Chondrocyte (in vitro differentiated cells): Measurements from ENCODE around the gene DYRK3. TPM values are rescaled to one million over a fixed set of nuclear protein-coding genes. Genes with fewer than 3 reads are reported as not detected.
"Not testable (repeated sequence)": the region's sequence is repeated elsewhere in the genome, so short reads cannot be mapped to it uniquely, and the experiment has no call there.

Experiments used
- DNase-seq: peaks from one replicate; pipeline ENCODE4 v3.0.0; 2021; ENCODE audit warnings: mixed read lengths, low spot score
- H3K27ac Mint-ChIP-seq: one replicate; pipeline ENCODE4 v1.8.0; 2021; ENCODE audit warnings: mild to moderate bottlenecking, moderate library complexity, mixed read lengths; ENCODE audit not compliant: unreplicated experiment
- H3K27me3 Mint-ChIP-seq: 2 replicates; pipeline ENCODE4 v1.8.0; 2021; ENCODE audit warnings: low read depth, mixed read lengths
- H3K36me3 Mint-ChIP-seq: 2 replicates; pipeline ENCODE4 v1.8.0; 2021; ENCODE audit warnings: low read depth, mixed read lengths
- H3K4me1 Mint-ChIP-seq: 2 replicates; pipeline ENCODE4 v1.8.0; 2021; ENCODE audit warnings: low read depth, mild to moderate bottlenecking, mixed read lengths
- H3K4me3 Mint-ChIP-seq: one replicate; pipeline ENCODE4 v1.8.0; 2021; ENCODE audit warnings: mild to moderate bottlenecking, moderate library complexity, mixed read lengths; ENCODE audit not compliant: unreplicated experiment
- H3K9me3 Mint-ChIP-seq: 2 replicates; pipeline ENCODE4 v1.8.0; 2021; ENCODE audit warnings: low read depth, mixed read lengths
- total RNA-seq: library from RNA; stranded (reverse); gene quantifications from 3 replicates; pipeline ENCODE4 v1.2.1, GENCODE V29; 2021
- TF ChIP-seq, protein P1 (sequence below): fragments of 200-600 bp; sonication (generic); IDR thresholded peaks from 2 replicates; pipeline ENCODE4 v1.5.0; 2021; ENCODE audit warnings: antibody characterized with exemption, mild to moderate bottlenecking, moderate library complexity

Gene DYRK3
- total RNA-seq, 1 donor from 2014 or later: 6.6 TPM

DNA sequence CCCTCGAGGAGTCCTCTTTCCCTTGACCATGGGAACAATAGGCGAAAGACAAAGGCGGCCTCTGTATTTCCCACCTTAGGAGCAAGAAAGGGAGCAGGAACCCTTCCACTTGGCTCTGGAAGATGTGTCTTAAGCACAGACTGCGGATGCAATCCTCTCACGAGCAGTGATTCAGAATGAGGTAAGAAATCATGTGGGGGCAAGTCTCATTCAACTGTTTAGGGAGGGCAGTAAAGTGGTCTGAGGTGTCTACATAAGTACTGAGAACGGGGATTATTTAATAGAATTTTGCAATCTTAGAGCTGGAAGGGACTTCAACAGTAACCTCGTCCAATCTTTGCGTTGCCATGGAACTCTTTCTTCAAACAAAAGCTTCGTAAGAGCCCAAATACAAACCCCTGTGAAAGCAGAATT, 1.6 kb upstream of the DYRK3 start:
- Mint-ChIP-seq H3K27ac (peak overlapping the region; percentile 13), H3K4me3 (no peak overlapping the region), H3K27me3 (peaks cover 9% of the 10 kb centered on the region), H3K4me1 (peaks cover 34% of the 10 kb centered on the region), H3K9me3 (no peaks in the 10 kb centered on the region), H3K36me3 (no peaks in the 10 kb centered on the region)
- TF ChIP-seq, protein P1, sequence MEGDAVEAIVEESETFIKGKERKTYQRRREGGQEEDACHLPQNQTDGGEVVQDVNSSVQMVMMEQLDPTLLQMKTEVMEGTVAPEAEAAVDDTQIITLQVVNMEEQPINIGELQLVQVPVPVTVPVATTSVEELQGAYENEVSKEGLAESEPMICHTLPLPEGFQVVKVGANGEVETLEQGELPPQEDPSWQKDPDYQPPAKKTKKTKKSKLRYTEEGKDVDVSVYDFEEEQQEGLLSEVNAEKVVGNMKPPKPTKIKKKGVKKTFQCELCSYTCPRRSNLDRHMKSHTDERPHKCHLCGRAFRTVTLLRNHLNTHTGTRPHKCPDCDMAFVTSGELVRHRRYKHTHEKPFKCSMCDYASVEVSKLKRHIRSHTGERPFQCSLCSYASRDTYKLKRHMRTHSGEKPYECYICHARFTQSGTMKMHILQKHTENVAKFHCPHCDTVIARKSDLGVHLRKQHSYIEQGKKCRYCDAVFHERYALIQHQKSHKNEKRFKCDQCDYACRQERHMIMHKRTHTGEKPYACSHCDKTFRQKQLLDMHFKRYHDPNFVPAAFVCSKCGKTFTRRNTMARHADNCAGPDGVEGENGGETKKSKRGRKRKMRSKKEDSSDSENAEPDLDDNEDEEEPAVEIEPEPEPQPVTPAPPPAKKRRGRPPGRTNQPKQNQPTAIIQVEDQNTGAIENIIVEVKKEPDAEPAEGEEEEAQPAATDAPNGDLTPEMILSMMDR: no peak
- no peak for DNase-seq

DNA sequence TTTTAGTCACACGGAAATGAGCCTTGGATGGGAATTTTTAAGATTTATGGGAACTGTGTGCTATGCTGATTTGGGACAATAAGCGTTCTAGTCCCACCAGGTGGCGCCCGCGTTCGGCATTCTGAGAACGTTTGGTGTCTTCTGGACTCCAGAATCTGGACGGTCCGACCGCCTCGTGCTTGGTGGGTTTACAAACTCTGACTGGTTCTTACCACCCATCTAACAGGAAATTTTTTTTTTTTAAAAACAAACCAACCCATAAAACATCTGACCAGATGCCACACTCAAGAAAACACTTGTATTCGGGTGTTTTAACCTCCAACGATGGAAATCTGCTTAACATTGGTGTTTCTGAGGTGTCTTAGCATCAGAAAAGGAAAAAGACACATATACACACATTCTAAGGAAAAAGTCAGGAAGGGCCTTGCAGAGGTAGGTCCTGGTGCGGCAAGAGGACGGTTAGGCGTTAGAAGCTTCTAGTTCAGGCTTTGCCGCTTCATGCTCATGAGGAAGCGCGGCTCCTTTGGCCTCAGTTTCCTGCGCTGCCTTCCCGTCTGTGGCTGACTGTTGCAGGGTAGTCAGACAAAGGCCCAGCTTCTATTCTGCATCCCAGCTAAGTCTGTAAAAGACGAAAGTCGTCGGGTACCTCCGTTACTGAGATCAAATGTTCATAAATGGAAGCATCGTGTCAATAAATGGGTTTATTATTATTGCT, 814 bp upstream of the DYRK3 start:
- H3K36me3 Mint-ChIP-seq: no peaks in the 10 kb centered on the region
- peak overlapping the region; percentile 77 for H3K4me3 Mint-ChIP-seq
- no peaks in the 10 kb centered on the region for H3K9me3 Mint-ChIP-seq
- TF ChIP-seq, protein P1: peak; percentile 98
- H3K27me3 Mint-ChIP-seq: peaks cover 7% of the 10 kb centered on the region
- H3K4me1 Mint-ChIP-seq: peaks cover 34% of the 10 kb centered on the region
- H3K27ac Mint-ChIP-seq: peak overlapping the region; percentile 88
- DNase-seq: no peak

DNA sequence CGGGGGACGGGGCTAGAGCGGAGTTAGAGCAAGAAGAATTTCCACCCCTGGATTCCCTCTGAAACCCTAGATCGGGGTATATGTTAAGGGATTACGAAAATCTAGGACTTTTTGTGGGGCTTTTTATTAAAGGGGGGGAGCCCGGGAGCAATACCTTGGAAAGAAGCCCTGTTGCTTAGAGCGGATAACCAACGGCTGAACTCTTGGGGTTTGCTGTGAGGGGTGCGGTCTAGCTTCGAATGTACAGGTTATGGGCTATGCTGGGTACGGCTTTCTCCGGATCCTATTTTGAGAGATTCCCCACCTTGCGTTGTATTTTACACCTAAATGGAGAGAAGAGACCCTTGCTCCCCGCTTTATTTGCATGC, 626 bp downstream of the DYRK3 start:
- peak overlapping the region; percentile 77 for H3K4me3 Mint-ChIP-seq
- H3K36me3 Mint-ChIP-seq: no peaks in the 10 kb centered on the region
- TF ChIP-seq, protein P1: no peak
- no peaks in the 10 kb centered on the region for H3K9me3 Mint-ChIP-seq
- peak overlapping the region; percentile 45 for H3K27ac Mint-ChIP-seq
- H3K4me1 Mint-ChIP-seq: peaks cover 34% of the 10 kb centered on the region
- DNase-seq: no peak
- peaks cover 7% of the 10 kb centered on the region for H3K27me3 Mint-ChIP-seq

DNA sequence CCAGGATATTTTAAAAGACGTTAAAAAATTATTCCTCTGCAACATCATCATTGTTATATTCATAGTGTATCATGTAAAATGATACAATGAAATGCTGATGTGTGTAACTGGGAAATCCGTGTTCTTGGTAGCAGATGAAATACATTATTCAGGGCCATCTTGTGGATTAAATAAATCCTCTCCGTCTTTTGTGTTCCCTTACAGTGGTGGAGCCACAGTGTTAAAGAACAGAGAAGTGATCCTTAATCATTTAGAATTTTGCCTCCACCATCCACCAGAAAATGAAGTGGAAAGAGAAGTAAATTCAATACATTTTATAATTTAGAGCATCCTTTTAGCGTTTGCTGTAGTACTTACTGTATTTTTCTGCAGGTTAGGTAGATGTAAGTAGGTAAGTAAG, 1.3 kb downstream of the DYRK3 start:
- peaks cover 34% of the 10 kb centered on the region for H3K4me1 Mint-ChIP-seq
- H3K27me3 Mint-ChIP-seq: peaks cover 7% of the 10 kb centered on the region
- H3K27ac Mint-ChIP-seq: no peak overlapping the region

DNA sequence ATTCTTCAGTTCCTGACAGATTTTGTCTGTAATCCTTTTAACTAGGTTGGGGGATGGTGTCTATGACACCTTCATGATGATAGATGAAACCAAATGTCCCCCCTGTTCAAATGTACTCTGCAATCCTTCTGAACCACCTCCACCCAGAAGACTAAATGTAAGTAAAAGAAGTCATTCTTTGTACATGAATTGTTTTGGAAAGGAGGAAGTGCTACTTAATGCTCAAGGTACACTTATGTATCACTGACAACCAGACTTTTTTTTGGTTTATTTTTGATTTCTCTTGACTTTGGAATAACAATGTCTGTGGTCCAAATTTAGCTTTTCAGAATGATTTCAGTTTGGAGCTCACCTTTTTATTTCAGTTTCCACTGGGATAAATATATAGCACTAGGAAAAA, 2.3 kb downstream of the DYRK3 start:
- no peak overlapping the region for H3K4me3 Mint-ChIP-seq
- TF ChIP-seq, protein P1: no peak
- H3K27me3 Mint-ChIP-seq: peaks cover 4% of the 10 kb centered on the region
- no peak overlapping the region for H3K27ac Mint-ChIP-seq
- no peak for DNase-seq
- no peaks in the 10 kb centered on the region for H3K36me3 Mint-ChIP-seq
- no peaks in the 10 kb centered on the region for H3K9me3 Mint-ChIP-seq
- peaks cover 34% of the 10 kb centered on the region for H3K4me1 Mint-ChIP-seq

More for the DNA sequence above, 1.3 kb downstream of the DYRK3 start:
- DNase-seq: no peak
- TF ChIP-seq, protein P1: no peak
- H3K4me3 Mint-ChIP-seq: no peak overlapping the region
- no peaks in the 10 kb centered on the region for H3K36me3 Mint-ChIP-seq
- no peaks in the 10 kb centered on the region for H3K9me3 Mint-ChIP-seq

DNA sequence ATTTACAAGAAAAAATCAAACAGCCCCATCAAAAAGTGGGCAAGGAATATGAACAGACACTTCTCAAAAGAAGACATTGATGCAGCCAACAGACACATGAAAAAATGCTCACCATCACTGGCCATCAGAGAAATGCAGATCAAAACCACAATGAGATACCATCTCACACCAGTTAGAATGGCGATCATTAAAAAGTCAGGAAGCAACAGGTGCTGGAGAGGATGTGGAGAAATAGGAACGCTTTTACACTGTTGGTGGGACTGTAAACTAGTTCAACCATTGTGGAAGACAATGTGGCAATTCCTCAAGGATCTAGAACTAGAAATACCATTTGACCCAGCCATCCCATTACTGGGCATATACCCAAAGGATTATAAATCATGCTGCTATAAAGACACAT, 6.7 kb downstream of the DYRK3 start:
- H3K4me3 Mint-ChIP-seq, H3K9me3 Mint-ChIP-seq, H3K36me3 Mint-ChIP-seq, H3K27me3 Mint-ChIP-seq, H3K4me1 Mint-ChIP-seq, DNase-seq, H3K27ac Mint-ChIP-seq: not testable (repeated sequence)
